ENCODE results near the gene PMEPA1.
"Not testable (repeated sequence)": the region's sequence is repeated elsewhere in the genome, so short reads cannot be mapped to it uniquely, and the experiment has no call there.

The PMEPA1 gene

GRCh38 chr20:57650756-57651483 is 58.9 kb downstream of the PMEPA1 start:
- no peak for DNase-seq (ENCODE audit: low read depth)

GRCh38 chr20:57650266-57650665 is 59.5 kb downstream of the PMEPA1 start:
- no peak for DNase-seq (ENCODE audit: low read depth)

- no peak for DNase-seq (ENCODE audit: low read depth)
Measured at GRCh38 chr20:57649617-57650015, 60.2 kb downstream of the PMEPA1 start.

GRCh38 chr20:57648878-57649616 is 60.8 kb downstream of the PMEPA1 start:
- no peak for DNase-seq (ENCODE audit: low read depth)

DNA sequence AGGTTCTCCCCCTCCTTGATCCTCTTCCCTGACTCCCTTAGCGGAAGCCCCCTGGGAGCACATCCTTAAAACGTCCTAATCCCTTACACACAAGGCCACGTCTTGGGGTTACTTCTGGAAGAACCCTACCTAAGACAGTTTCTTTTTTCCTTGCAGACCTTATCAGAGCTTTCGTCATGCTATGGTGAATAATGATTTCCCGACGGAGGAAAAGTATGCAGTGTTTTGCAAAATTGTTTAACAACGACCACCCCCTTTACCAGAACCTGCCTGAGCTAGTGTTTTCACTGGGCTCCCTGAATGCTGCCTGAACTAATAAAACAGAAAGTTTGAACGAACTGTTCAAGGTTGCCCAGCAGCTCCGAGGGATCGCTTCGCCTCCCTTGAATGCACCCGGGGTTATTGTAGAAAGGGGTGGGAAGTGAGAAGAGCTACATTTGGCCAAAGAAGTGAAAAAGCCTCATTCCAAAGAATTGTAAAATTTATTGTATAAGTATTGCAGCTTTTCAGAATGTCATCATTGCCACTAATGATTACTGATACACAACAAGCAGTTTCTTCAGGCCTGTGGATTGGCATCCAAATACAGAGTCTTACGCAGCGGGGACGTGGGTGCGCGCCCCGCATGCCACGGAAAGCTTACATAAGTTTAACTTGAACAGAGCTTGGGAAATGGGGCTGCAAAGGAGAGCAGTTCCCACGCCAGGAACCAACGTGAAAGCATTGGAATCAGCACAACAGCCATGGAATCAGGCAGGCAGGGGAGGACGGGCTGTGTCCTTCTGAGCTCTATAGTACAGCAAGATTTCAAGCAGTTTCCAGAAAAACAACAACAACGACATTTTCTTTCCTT is 61.7 kb downstream of the PMEPA1 start:
- no peak for DNase-seq (ENCODE audit: low read depth)

- DNase-seq (ENCODE audit: low read depth): no peak
Measured at GRCh38 chr20:57647006-57647932, 62.5 kb downstream of the PMEPA1 start.

DNA sequence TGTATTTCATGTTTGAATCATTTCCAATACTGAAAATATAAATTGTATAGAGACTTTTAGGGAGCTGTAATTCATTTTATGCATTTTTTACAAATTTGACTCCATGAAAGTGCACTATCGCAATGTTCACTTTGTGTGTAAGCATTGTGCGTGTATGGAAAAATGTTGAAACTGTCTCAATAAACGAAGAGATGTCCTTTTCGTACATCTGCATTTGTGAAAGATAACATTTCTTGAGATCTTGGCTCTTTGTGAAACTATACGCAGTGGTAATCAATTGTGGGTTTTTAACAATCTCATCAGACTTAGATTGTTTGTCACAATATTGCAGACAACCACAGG is 70.9 kb downstream of the PMEPA1 start:
- DNase-seq (ENCODE audit: low read depth): no peak

DNA sequence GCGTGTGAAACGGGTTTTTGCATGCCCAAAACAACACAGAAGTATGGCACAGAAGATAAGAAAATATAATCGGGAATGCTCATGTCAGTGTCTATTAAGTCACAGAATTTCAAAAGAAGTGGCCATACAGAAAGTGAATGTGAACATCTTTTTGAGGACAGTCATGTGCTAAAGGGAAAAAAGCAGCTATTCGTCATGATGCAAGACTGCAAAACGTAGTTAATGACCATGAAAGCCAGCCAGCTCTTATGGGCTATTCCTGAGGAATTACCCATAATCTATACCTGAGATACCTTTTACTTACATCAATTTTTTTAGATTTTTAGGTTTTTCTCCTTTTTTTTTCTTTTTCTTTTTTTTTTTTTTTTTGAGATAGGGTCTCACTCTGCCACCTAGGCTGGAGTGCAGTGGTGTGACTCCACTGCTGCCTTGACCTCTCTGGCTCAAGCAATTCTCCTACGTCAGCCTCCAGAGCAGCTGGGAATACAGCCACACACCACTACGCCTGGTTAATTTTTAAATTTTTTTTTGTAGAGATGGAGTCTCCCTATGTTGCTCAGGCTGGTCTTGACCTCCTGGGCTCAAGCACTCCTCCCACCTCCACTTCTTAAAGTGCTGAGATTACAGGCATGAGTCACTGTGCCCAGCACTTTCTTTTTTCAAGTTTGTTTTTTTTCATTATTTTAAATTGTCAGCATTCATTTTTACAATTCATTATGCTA is 71.5 kb downstream of the PMEPA1 start:
- no peak for DNase-seq (ENCODE audit: low read depth)

- no peak for DNase-seq (ENCODE audit: low read depth)
Measured at GRCh38 chr20:57633945-57634491, 75.8 kb downstream of the PMEPA1 start.

DNA sequence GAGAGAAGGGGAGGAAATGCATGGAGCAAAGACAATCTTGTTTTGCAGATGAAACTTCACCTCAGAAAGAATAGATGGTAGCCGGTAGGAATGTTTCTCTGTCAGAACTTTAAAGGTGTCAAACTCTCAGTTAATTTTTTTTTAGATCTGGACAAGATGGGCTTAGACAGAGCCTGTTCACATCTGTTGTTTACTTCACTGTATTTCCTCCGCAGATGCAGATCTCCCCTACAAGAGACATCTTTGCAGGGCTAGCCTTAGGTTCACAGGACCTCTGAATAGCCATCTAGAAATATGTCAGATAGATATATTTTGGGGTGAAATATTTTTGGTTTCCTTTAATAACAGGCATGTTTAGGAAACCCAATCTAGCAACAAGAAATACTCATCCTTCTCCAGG is 77.5 kb downstream of the PMEPA1 start:
- no peak for DNase-seq (ENCODE audit: low read depth)

DNA sequence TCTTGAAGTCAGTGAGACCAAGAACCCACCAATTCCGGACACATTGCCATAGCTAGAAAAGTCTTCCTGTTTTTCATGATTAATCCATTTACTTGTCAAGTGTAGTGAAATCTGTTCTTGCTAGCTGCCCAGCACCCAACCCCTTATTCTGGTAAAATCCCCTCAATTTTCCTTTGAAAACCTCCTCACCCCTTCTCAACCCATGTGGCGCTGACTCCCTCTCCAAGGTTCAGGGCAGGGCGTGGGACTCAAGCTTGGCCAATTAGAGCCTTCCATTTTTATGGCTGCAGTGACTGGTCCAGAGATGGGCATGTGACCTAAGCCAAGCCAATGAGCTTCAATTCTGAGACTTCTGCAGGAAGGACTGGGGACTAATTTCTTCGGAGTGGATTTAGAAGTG is 79.8 kb downstream of the PMEPA1 start:
- DNase-seq (ENCODE audit: low read depth): no peak

DNA sequence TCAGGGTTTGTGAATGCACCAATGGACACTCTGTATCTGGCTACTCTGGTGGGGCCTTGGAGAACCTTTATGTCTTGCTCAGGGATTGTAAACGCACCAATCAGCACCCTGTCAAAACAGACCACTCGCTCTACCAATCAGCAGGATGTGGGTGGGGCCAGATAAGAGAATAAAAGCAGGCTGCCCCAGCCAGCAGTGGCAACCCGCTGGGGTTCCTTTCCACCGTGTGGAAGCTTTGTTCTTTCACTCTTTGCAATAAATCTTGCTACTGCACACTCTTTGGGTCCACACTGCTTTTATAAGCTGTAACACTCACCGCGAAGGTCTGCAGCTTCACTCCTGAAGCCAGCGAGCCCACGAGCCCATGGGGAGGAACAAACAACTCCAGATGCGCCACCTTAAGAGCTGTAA is 80.3 kb downstream of the PMEPA1 start:
- DNase-seq (ENCODE audit: low read depth): not testable (repeated sequence)

DNA sequence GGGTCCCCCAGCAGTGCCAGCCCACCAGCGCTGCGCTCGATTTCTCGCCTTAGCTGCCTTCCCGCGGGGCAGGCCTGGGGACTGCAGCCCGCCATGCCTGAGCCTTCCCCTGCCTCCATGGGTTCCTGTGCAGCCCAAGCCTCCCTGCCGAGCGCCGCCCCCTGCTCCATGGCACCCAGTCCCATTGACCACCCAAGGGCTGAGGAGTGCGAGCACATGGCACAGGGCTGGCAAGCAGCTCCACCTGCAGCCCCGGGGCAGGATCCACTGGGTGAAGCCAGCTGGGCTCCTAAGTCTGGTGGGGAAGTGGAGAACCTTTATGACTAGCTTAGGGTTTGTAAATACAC is 80.9 kb downstream of the PMEPA1 start:
- DNase-seq (ENCODE audit: low read depth): not testable (repeated sequence)

DNA sequence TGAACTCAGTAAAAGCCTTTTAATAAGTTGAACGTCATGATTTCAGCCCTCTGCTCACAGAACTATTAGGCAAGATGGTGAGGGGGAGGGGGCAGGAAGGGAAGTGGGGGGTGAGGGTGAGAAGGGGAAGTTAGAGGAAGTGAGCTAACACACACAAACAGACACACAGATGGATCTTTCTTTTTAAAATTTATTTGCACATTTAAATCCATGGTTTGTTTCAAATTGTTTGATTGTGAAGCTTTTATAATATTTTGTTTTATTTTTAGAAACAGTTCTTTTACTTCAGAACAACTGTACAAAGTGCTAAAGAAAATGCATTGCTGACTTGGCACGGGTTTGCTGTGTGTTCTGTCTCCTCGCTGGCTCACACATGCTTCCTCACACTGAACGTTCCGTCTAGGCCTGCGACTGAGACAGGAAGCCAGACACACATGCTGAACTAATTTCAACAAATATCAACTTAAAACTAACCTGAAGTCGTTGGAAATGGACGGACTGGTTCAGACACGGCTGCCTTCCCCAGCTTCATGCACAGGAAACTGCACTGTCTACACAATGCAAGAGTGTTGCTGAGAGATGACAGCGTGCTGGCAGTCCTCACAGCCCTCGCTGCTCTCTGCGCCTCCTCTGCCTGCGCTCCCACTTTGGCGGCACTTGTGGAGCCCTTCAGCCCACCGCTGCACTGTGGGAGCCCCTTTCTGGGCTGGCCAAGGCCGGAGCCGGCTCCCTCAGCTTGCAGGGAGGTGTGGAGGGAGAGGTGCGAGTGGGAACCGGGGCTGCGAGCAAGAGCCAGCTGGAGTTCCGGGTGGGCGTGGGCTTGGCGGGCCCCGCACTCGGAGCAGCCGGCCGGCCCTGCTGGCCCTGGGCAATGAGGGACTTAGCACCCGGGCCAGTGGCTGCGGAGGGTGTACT is 81.5 kb downstream of the PMEPA1 start:
- DNase-seq (ENCODE audit: low read depth): no peak

DNA sequence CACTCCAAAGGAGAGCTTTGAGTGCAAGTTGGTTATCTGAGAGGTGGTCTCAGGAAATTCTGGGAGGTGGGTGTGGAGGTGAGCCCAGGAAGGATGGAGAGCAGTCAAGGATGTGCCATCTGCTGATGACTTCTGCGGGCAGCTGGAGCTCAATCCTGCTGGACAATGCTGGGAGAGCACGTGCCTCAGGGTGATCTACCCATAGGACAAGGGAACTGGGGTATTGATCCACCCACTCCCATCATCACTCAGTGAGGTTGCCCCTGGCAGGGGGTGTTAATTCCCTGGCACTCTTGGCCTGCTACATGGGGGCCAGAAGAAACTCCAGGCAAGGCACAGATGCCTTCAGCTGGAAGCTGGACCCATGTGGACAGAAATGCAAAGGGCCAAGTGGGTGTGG is 82.5 kb downstream of the PMEPA1 start:
- DNase-seq (ENCODE audit: low read depth): no peak

DNA sequence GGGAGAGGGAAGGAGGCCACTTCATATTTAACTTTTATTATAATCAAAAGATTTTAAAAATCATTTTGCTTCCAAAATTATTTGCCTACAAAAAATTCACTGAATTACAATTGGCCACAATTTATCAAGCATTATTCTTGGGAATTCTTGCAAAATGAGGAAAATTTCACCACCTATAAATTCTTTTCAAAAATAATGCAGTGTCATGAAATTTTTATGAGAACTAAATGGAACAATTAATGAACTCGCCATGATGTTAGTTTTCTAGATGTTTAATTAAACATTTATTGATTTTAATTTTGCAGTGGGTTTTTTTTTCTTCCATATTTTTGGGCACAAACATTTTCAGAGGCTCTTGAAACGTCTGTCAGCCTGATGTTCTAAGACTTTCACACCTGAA is 83.8 kb downstream of the PMEPA1 start:
- DNase-seq (ENCODE audit: low read depth): no peak

- no peak for DNase-seq (ENCODE audit: low read depth)
Measured at GRCh38 chr20:57625181-57625958, 84.4 kb downstream of the PMEPA1 start.

- no peak for DNase-seq (ENCODE audit: low read depth)
Measured at GRCh38 chr20:57624124-57624523, 85.7 kb downstream of the PMEPA1 start.
